Activated CD4-positive, alpha-beta memory T cell treated with anti-CD3 and anti-CD28 coated beads for 36 hours (primary cell): Measurements from ENCODE around the gene SLC35E2B. TPM values are rescaled to one million over a fixed set of nuclear protein-coding genes. Genes with fewer than 3 reads are reported as not detected.
"Not testable (repeated sequence)": the region's sequence is repeated elsewhere in the genome, so short reads cannot be mapped to it uniquely, and the experiment has no call there.

Source experiments
- CTCF ChIA-PET: fragments of 350-600 bp; sonication (Branson Sonifier 250); formaldehyde crosslinking; loops from one replicate; lab custom pipeline; 2021; ENCODE audit warnings: antibody characterized with exemption, inconsistent platforms; lab: Charles Lee
- POLR2A ChIA-PET: fragments of 350-600 bp; sonication (Branson Sonifier 250); formaldehyde crosslinking; loops from one replicate; lab custom pipeline; 2021; ENCODE audit warnings: antibody characterized with exemption; lab: Charles Lee
- DNase-seq: peaks from one replicate; pipeline ENCODE4 v3.0.0-alpha.2; 2020
- H3K27ac Mint-ChIP-seq: one replicate; pipeline ENCODE4 v1.8.0; 2021; ENCODE audit warnings: mixed read lengths
- H3K27me3 Mint-ChIP-seq: one replicate; pipeline ENCODE4 v1.8.0; 2021; ENCODE audit warnings: mixed read lengths
- H3K36me3 Mint-ChIP-seq: one replicate; pipeline ENCODE4 v1.8.0; 2021; ENCODE audit warnings: mixed read lengths
- H3K4me1 Mint-ChIP-seq: one replicate; pipeline ENCODE4 v1.8.0; 2021; ENCODE audit warnings: low read depth, mixed read lengths
- H3K4me3 Mint-ChIP-seq: one replicate; pipeline ENCODE4 v1.8.0; 2021; ENCODE audit warnings: mild to moderate bottlenecking, mixed read lengths
- H3K9me3 Mint-ChIP-seq: one replicate; pipeline ENCODE4 v1.8.0; 2021; ENCODE audit warnings: mixed read lengths
- intact Hi-C: fragments of 100-400 bp; cut with micrococcal nuclease; formaldehyde crosslinking; loops from one replicate; pipeline ENCODE4 v1.15.1; 2023
- total RNA-seq, 2 experiments: library from RNA; stranded (reverse); gene quantifications; one replicate each; pipeline ENCODE4 v1.2.3, GENCODE V29; 2021

The SLC35E2B gene
- total RNA-seq, 2 experiments from 2014 or later: 29.0 to 30.1 TPM

DNA sequence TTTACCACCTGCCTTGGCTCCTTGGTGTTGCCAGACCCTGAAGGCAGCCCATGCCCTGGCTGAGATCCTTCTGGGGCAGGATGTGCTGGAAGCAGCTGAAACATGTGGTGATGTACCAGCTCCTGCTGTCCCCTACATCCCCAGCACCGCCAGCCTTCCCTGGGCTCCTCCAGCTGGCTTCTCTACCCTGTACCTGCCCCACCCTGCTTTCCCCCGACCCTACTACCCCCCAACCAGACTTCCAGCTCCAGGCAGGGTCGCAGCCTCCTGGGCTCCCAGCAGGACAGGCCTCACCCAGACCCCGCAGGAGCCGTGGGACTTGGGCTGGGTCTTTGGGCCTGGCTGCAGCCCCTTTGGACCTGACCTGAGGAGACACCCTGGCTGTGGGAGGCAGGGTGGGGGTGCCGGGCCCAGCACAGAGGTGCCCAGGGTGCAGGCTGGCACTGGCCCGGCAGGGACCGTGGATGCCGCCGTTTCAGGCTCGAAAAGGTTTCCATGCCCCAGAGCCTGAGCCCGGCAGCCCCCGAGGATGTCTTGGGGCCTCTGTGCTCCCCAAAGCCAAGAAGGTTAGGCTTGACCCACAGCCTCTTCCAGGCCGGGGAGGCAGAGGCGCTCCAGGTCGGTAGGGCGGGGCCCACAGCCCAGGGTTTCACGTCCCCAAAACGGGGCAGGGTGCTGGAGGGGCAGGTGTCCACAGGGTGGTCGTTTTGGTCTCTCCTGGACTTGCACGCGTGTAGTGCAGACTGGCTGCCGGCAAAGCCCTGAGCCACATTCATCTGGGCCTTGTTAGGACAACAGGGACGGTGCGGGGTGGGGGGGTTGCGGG is 5.0 kb upstream of the SLC35E2B start:
- CTCF ChIA-PET, H3K4me1 Mint-ChIP-seq, H3K27me3 Mint-ChIP-seq, H3K36me3 Mint-ChIP-seq, intact Hi-C loops, DNase-seq, H3K9me3 Mint-ChIP-seq, H3K4me3 Mint-ChIP-seq, POLR2A ChIA-PET, H3K27ac Mint-ChIP-seq: not testable (repeated sequence)

DNA sequence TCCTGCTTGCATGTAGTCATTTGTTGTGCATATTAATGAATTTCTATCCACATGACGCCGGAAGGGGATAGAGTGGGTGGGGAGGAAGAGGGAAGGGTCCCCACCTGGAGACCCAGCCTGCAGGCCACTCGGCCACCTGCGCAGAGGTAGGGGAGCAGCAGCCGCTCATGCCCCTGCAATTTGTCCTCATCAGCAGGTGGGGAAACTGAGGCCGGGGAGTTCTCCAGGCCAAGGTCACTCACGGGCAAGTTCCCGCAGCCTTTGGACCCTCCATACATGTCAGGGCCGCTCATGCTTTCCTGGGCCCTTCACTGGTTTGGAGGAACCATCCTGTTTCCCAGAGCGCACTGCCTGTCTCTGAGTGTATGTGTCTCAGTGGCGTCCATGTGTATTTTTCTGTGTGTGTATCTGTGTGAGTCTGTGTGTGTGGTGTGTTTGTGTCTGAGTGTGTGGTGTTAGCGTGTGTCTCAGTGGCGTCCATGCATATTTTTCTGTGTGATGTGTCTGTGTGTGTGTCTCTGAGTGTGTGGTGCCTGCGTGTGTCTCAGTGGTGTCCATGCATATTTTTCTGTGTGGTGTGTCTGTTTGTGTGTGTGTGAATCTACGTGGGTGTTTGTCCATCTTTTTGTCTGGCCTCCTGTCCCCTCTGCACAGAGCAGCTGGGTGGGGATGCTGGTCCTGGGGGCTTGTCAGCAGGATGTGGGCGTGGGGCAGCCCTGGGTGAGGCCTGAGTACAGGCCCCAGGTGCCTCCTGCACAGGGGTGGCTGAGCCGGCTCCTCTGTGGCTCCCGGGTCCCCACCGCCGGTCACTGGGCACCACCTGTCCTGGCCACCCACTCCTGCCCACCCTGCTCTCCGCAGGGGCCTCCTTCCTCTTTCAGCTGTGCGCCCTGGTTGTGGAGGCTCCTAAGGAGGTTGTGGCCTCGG is 4.1 kb upstream of the SLC35E2B start:
- intact Hi-C loops, H3K4me3 Mint-ChIP-seq, H3K36me3 Mint-ChIP-seq, H3K27ac Mint-ChIP-seq, DNase-seq, H3K4me1 Mint-ChIP-seq, CTCF ChIA-PET, POLR2A ChIA-PET, H3K9me3 Mint-ChIP-seq, H3K27me3 Mint-ChIP-seq: not testable (repeated sequence)

GRCh38 chr1:1692324-1692713 is 276 bp downstream of the SLC35E2B start:
- peak; percentile 88 for DNase-seq
- POLR2A ChIA-PET, intact Hi-C loops, H3K4me1 Mint-ChIP-seq, H3K36me3 Mint-ChIP-seq, H3K9me3 Mint-ChIP-seq, CTCF ChIA-PET, H3K27me3 Mint-ChIP-seq: not testable (repeated sequence)
- Mint-ChIP-seq H3K4me3 (peak overlapping the region; percentile 73), H3K27ac (peak overlapping the region; percentile 89)

- intact Hi-C loops, POLR2A ChIA-PET, H3K9me3 Mint-ChIP-seq, H3K4me3 Mint-ChIP-seq, H3K27me3 Mint-ChIP-seq, CTCF ChIA-PET, H3K27ac Mint-ChIP-seq, H3K36me3 Mint-ChIP-seq, DNase-seq: not testable (repeated sequence)
- peaks cover 16% of the 10 kb centered on the region for H3K4me1 Mint-ChIP-seq
These were observed 1.2 kb downstream of the SLC35E2B start for GRCh38 chr1:1691443-1691842.

DNA sequence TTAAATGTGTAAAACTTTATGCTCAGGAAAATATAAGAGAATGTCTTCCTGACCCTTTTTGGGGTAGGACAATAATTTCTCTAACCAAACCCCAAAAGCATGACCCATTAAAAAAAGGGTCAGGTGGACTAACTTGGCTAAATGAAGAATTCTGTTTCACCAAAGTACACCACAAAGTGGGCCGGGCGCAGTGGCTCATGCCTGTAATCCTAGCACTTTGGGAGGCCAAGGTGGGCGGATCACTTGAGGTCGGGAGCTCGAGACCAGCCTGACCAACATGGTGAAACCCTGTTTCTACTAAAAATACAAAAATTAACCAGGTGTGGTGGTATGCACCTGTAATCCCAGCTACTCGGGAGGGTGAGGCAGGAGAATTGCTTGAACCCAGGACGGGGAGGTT is 3.1 kb downstream of the SLC35E2B start:
- H3K36me3 Mint-ChIP-seq, CTCF ChIA-PET, POLR2A ChIA-PET, H3K27me3 Mint-ChIP-seq, intact Hi-C loops, H3K4me3 Mint-ChIP-seq, H3K9me3 Mint-ChIP-seq, H3K27ac Mint-ChIP-seq, DNase-seq: not testable (repeated sequence)
- H3K4me1 Mint-ChIP-seq: peaks cover 19% of the 10 kb centered on the region

- Mint-ChIP-seq H3K4me1 (peaks cover 23% of the 10 kb centered on the region), H3K27ac (no peak overlapping the region), H3K36me3 (peaks cover 3% of the 10 kb centered on the region), H3K4me3 (no peak overlapping the region), H3K9me3 (no peaks in the 10 kb centered on the region), H3K27me3 (no peaks in the 10 kb centered on the region)
- POLR2A ChIA-PET: no interaction called here
- CTCF ChIA-PET: no interaction called here
- intact Hi-C loops: no loop called here
- DNase-seq: no peak
These were observed 4.7 kb downstream of the SLC35E2B start for GRCh38 chr1:1687846-1688245.

- Mint-ChIP-seq H3K36me3 (peaks cover 2% of the 10 kb centered on the region), H3K4me3 (no peak overlapping the region), H3K9me3 (no peaks in the 10 kb centered on the region), H3K27ac (no peak overlapping the region), H3K27me3 (no peaks in the 10 kb centered on the region), H3K4me1 (peaks cover 25% of the 10 kb centered on the region)
- no peak for DNase-seq
- POLR2A ChIA-PET: no interaction called here
- CTCF ChIA-PET: interaction anchor here (0.7 kb wide), 1 partner anchor 344 kb away, joined by 3 read pairs; no protein-coding TSS in a partner anchor
- intact Hi-C loops: no loop called here
These were observed 8.4 kb downstream of the SLC35E2B start for GRCh38 chr1:1684031-1684681.

GRCh38 chr1:1683104-1683905 is 9.3 kb downstream of the SLC35E2B start:
- CTCF ChIA-PET: no interaction called here
- no peak for DNase-seq
- no peak overlapping the region for H3K4me3 Mint-ChIP-seq
- intact Hi-C loops: no loop called here
- H3K9me3 Mint-ChIP-seq: no peaks in the 10 kb centered on the region
- no peaks in the 10 kb centered on the region for H3K27me3 Mint-ChIP-seq
- no peak overlapping the region for H3K27ac Mint-ChIP-seq
- peaks cover 30% of the 10 kb centered on the region for H3K4me1 Mint-ChIP-seq
- POLR2A ChIA-PET: no interaction called here
- peaks cover 2% of the 10 kb centered on the region for H3K36me3 Mint-ChIP-seq

DNA sequence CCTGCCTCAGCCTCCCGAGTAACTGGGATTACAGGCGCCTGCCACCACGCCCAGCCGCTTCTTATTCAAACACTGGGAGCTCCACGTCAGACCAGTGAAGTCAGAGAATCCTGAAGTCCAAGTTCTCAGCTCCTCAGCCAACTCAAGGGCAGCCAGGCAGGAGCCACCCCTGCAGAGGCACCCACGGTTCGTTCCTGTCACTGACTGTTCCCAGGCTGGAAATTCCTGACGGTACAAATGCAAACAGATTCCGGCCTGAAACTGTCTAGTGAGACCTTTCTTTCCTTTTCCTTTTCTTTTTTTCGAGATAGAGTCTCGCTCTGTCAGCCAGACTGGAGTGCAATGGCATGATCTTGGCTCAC is 11.7 kb downstream of the SLC35E2B start:
- H3K4me3 Mint-ChIP-seq: no peak overlapping the region
- no peaks in the 10 kb centered on the region for H3K27me3 Mint-ChIP-seq
- CTCF ChIA-PET: no interaction called here
- H3K9me3 Mint-ChIP-seq: no peaks in the 10 kb centered on the region
- POLR2A ChIA-PET: no interaction called here
- peaks cover 30% of the 10 kb centered on the region for H3K4me1 Mint-ChIP-seq
- H3K36me3 Mint-ChIP-seq: peaks cover 9% of the 10 kb centered on the region
- H3K27ac Mint-ChIP-seq: no peak overlapping the region
- DNase-seq: no peak
- intact Hi-C loops: no loop called here

DNA sequence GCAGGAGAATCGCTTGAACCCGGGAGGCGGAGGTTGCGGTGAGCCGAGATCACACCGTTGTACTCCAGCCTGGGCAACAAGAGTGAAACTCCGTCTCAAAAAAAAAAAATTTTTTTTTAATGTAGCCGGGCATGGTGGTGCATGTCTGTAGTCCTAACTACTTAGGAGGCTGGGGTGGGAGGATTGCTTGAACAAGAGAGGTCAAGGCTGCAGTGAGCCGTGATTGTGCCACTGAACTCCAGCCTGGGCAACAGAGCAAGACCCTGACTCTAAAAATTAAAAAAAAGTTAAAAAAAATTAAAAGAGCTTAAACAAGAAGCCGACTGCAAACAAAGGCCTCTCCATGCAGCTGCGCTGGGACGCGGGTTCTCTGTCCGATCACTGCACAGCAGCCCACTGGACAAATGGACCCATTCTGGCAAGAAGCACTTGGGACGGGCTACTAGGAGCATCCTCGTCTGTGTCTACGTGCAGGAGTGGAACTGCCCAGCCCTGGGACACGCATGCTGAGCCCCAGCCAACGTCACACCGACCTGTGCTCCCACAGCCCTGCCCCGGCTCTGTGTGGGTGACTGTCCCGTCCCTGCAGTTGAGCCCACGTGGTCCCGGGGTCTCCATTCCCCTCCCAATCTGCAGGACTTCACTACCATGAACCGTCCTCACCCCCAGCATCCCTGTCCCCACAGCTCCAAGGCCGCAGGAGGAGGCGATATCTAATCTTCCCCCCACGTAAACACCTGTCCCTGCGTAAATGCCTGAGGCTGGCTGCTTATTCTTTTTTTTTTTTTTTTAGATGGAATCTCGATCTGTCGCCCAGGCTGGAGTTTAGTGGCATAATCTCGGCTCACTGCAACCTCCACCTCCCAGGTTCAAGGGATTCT is 12.3 kb downstream of the SLC35E2B start:
- Mint-ChIP-seq H3K4me3 (no peak overlapping the region), H3K27me3 (no peaks in the 10 kb centered on the region), H3K27ac (no peak overlapping the region), H3K36me3 (peaks cover 7% of the 10 kb centered on the region), H3K9me3 (no peaks in the 10 kb centered on the region), H3K4me1 (peaks cover 27% of the 10 kb centered on the region)
- ChIA-PET CTCF (no interaction called here), POLR2A (interaction anchor here (0.6 kb wide), 1 partner anchor 379 kb away, joined by 3 read pairs; no protein-coding TSS in a partner anchor)
- intact Hi-C loops: no loop called here
- DNase-seq: no peak
